Activated CD4-positive, alpha-beta T cell treated with anti-CD3 and anti-CD28 coated beads for 48 hours (primary cell): ENCODE data around the gene ZNF24.

Experiments used
- DNase-seq: peaks from one replicate; pipeline ENCODE4 v3.0.0-alpha.2; 2020

The ZNF24 gene

GRCh38 chr18:35352778-35353177 lies 8.6 kb upstream of the ZNF24 start:
- DNase-seq: no peak

DNA sequence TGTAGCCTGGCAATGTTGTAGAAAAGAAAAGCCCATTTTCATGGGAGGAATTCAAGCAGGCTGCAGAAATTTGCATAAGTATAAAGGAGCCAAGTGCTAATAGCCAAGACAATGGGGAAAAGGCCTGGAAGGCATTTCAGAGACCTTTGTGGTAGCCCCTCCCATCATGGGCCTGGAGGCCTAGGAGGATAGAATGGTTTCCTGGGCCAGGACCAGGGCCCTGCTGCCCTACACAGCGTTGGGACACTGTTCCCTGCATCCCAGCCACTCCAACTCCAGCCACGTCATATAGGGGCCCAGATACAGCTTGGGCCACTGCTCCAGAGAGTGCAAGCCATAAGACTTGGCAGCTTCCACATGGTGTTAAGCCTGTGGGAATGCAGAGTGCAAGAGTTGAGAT lies 8.1 kb upstream of the ZNF24 start:
- no peak for DNase-seq

- no peak for DNase-seq
These were observed 3.8 kb upstream of the ZNF24 start for GRCh38 chr18:35348001-35348400.

- DNase-seq: no peak
These were observed 1.7 kb upstream of the ZNF24 start for GRCh38 chr18:35345950-35346349.

- no peak for DNase-seq
These were observed 1.3 kb upstream of the ZNF24 start for GRCh38 chr18:35345460-35345921.

GRCh38 chr18:35344736-35345459 lies 678 bp upstream of the ZNF24 start:
- no peak for DNase-seq

GRCh38 chr18:35343488-35343935 lies 708 bp downstream of the ZNF24 start:
- DNase-seq: no peak

- no peak for DNase-seq
These were observed 6.9 kb downstream of the ZNF24 start for GRCh38 chr18:35337286-35337685.

DNA sequence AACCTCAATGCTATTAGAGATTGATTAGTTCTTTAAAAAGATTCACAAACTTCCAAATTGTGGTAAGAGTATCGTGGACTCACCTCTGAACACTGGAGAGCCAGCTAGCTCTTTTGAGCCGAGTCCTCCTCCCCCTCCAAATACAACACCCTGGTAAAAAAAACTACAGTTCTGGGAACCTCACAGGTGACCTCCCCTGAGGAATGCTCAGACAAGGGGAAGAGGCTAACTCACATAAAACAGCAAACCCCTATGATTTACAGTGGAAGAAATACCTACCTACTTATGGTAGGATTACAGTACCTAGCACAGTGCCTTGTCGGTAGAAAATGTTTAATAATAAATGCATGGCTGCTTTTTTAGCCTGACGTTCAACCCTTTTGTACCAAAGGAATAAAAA lies 8.4 kb downstream of the ZNF24 start:
- no peak for DNase-seq

DNA sequence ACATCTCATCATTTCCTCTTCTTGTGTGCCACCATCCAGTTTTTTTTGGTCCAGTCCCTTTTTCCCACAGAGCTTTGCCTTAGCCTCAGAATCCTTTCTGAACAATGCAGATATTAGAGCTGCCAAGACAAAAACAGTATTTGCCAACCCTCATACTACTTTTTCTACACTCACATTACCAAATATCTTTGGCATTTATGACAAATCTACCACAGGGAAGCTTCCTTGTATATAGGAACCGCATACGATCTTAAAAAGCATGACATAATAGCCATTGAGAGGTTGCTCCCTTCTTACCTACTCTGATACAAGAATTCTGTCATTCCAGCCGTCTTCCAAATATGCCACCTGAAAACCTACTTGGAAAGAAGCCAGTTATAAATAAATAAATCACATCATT lies 9.4 kb downstream of the ZNF24 start:
- no peak for DNase-seq

DNA sequence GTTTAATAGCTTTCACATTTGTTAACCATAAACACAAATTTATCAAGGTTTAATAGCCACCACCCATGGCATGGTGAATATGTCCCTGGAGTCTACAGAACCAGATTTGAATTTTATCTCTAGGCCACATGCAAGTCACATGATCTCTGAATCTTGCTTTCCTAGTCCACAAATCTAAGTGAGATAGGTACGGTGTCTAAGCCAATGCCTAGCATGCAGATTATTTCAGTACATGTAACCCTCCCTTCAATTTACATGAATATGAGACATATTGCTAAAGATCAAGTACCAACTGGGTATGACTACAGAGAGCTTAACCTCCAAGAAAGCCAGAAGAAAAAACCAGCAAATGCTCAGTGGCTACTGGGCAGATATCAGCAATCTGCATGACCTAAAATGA lies 10.0 kb downstream of the ZNF24 start:
- no peak for DNase-seq

GRCh38 chr18:35331367-35332087 lies 12.7 kb downstream of the ZNF24 start:
- no peak for DNase-seq

GRCh38 chr18:35328868-35329267 lies 15.4 kb downstream of the ZNF24 start:
- no peak for DNase-seq

DNA sequence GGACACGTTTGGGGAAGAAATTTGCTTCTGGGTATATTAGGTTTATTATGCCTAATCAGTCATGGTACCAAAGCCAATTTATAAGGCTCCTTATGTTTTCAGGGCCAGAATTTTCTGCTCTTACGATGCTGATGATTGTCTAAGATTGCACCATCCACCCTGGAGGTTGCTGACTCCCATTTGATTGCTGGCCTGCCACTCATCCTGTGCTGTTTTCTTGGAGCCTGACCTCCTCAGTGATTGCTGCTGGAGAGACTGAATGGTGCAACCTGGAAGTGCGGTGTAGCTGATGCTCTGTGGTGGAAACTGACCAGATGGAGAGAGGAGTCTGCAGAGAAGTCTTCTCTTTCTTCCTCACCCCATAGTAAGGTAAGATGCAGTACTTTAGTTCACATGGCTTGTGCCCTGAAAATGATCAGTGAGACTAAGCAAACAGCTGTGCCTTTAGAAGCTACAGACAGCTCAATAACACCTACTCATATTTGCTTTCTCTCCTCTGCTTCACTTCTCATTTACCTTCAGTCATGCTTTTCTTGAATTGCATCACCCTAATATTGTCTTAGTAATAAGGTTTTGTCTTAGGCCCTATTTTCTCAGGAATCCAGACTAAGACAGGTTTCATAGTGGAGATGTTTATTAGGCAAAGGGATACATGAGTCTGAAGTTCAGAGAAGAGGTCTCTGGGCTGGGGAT lies 17.4 kb downstream of the ZNF24 start:
- no peak for DNase-seq

DNA sequence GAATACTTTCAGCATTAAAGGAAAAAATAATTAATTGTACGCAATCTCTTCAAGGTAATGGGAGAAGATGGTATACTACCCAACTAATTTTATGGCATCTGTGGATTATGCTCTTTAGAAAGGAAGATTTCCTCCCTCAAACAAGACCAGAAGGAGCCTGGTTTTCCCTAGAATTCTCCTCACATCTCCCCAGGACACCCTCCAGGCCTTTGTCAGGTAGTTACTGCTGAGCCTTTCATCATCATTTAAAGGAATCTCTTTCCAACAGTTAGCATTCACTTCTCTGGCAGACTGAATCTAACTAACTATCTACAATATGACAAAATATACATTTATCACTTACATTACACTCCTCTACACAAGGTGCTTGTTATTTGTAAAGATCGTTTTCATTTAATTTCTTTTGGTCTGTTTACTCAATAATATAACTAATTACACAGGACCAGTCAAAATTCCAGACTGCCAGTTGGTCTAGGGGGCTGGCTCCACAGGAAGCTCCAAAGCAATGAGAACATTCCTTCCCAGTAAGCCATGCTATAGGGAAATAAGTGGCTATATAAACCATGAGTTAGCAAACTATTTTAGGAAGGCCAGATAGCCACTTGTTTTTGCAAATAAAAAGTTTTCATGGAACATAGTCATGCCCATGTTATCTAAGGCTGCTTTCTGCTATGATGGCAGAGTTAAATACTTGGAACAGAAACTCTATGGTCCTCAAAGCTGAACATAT lies 19.1 kb downstream of the ZNF24 start:
- DNase-seq: no peak

DNA sequence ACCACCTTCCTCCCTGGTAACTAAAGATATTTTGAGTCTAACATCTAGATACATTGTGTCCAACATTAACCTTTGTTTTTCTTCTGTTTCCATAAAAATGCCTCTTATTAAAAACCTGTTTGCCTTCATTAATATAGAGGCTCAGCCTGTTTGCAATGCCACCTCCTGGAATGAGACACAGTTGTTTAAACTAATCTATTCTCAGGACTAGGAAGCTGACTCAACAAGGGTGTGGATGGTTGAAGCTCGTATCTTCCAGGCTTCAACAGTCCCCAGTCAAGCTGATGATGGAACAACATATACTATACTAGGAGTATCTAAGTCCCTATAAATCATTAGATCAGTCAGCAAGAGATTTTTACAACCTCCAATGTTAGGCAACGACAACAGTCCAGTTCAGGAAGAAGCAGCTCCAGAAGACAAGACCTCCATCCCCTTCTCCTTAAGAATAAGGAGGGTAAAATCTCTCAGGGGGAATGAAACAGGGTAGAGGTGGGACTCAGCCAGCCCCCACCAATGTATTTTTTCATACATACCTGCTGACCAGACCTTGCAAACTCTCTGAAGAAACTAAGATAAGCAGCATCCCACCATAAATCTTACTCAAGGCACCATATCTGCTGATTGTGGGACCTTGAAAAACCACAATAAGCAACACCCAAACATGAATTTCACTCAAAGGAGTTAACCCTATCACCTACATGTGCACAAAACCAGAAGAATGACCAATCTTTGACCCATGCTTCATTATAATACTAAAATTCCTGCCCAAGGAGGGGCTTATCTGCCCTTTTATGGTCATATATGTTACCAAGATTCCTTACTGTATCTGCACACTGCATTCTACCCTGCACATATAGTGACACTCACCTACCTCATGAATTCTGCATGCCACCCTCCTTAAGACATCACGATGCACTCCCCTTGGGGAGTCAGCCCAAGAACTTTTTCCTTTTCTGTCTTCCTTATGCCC lies 21.4 kb downstream of the ZNF24 start:
- DNase-seq: no peak

DNA sequence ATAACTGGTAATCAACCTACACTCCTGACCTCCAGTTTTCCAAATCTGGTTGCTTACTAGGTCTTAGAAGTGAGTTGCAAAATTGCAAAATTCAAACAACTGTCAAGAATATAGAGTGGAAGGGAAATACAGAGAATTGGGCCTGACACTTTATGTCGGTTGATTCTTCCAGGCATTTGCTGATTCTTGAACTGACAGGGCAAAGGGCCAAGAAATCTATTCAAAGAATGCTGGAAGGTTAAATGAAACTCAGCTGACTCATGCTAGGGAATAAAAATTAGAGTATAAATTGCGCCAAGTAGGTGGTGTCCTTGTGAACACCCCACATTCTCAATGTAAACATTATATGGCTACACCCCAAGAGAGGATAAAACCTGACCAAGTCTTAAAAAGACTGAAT lies 32.7 kb downstream of the ZNF24 start:
- no peak for DNase-seq

DNA sequence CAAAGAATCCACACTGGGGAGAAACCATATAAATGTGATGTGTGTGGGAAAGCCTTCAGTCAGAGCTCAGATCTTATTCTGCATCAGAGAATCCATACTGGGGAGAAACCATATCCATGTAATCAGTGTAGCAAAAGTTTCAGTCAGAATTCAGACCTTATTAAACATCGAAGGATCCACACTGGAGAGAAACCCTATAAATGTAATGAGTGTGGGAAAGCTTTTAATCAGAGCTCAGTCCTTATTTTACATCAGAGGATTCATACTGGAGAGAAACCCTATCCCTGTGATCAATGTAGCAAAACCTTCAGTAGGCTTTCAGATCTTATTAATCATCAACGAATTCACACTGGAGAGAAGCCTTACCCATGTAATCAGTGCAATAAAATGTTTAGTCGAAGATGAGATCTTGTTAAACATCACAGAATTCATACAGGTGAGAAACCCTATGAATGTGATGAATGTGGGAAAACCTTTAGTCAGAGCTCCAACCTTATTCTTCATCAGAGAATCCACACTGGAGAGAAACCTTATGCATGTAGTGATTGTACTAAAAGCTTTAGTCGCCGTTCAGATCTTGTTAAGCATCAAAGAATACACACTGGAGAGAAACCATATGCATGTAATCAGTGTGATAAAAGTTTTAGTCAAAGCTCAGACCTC lies 37.5 kb downstream of the ZNF24 start:
- DNase-seq: no peak

GRCh38 chr18:35303610-35304009 lies 40.6 kb downstream of the ZNF24 start:
- no peak for DNase-seq

DNA sequence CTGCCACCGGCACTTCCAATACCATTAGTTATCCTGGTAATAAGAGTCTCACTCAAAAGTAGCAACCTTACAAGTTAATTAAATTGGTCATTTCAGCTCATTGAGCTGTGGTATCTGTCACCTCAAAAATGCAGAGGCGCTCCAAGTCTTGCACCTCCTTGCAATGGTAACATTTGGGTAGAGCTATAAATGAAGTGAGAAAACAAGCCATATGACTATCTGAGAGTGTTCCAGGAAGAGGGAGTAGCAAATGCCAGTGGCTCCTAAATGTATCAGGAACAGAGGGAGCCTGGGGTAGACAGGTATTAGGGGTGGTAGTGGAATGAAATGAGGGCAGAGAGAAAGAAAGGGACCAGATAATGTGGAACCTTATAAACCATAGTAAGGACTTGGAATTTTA lies 48.2 kb downstream of the ZNF24 start:
- no peak for DNase-seq

GRCh38 chr18:35291166-35291565 lies 53.1 kb downstream of the ZNF24 start:
- DNase-seq: no peak
